Endometrial microvascular endothelial cells (primary cell): ENCODE measurements around the gene ESPN. TPM values are rescaled to one million over a fixed set of nuclear protein-coding genes. Genes with fewer than 3 reads are reported as not detected.

ENCODE experiments used
- in situ Hi-C: cut with HindIII; loops from 2 replicates; pipeline ENCODE4 v1.10.0; 2017; ENCODE audit warnings: low sequenced_read_pairs, low pct_unique_long_range_greater_than_20kb; ENCODE audit errors: inconsistent ontology term
- total RNA-seq: library from RNA; depleted of rRNA; stranded (reverse); fragments of >200 nt; gene quantifications from one replicate; pipeline ENCODE4 v1.2.3, GENCODE V29; 2015; ENCODE audit errors: inconsistent ontology term

Gene ESPN
- total RNA-seq, 1 donor from 2014 or later: 0.46 TPM

GRCh38 chr1:6399294-6399693, 25.3 kb upstream of the ESPN start:
- in situ Hi-C loops: no loop called here

GRCh38 chr1:6401673-6402072, 22.9 kb upstream of the ESPN start:
- in situ Hi-C loops: no loop called here

GRCh38 chr1:6408023-6408422, 16.6 kb upstream of the ESPN start:
- in situ Hi-C loops: no loop called here

GRCh38 chr1:6409053-6409452, 15.5 kb upstream of the ESPN start:
- in situ Hi-C loops: no loop called here

GRCh38 chr1:6409733-6410132, 14.8 kb upstream of the ESPN start:
- in situ Hi-C loops: no loop called here

GRCh38 chr1:6410248-6410893, 14.2 kb upstream of the ESPN start:
- in situ Hi-C loops: no loop called here

- in situ Hi-C loops: no loop called here
Measured at GRCh38 chr1:6412896-6413295, 11.7 kb upstream of the ESPN start.

GRCh38 chr1:6414443-6414844, 10.1 kb upstream of the ESPN start:
- in situ Hi-C loops: no loop called here

GRCh38 chr1:6414881-6415626, 9.5 kb upstream of the ESPN start:
- in situ Hi-C loops: no loop called here

- in situ Hi-C loops: no loop called here
Measured at GRCh38 chr1:6416295-6416656, 8.3 kb upstream of the ESPN start.

GRCh38 chr1:6416906-6417305, 7.7 kb upstream of the ESPN start:
- in situ Hi-C loops: no loop called here

GRCh38 chr1:6417961-6418667, 6.5 kb upstream of the ESPN start:
- in situ Hi-C loops: no loop called here

GRCh38 chr1:6418668-6419396, 5.7 kb upstream of the ESPN start:
- in situ Hi-C loops: no loop called here

- in situ Hi-C loops: no loop called here
Measured at GRCh38 chr1:6419397-6419803, 5.2 kb upstream of the ESPN start.

- in situ Hi-C loops: no loop called here
Measured at GRCh38 chr1:6419804-6420453, 4.6 kb upstream of the ESPN start, which contains the start of gene HES2. Gene HES2, minus strand, starts transcription at chr1:6419919. Its CDS starts 99 bp downstream, at chr1:6419820.

- in situ Hi-C loops: no loop called here
Measured at GRCh38 chr1:6420454-6421042, 4.0 kb upstream of the ESPN start.

- in situ Hi-C loops: no loop called here
Measured at GRCh38 chr1:6421266-6421665, 3.3 kb upstream of the ESPN start.

GRCh38 chr1:6423321-6423999, 1.1 kb upstream of the ESPN start:
- in situ Hi-C loops: no loop called here
